GM23338 (cell line): ENCODE measurements around the gene IPO13.

Experiments
- CREB1 ChIP-seq: fragments of 250-450 bp; sonication (Bioruptor Pico); IDR thresholded peaks from 2 replicates; pipeline ENCODE4 v1.5.0; 2020; ENCODE audit warnings: low read depth, mild to moderate bottlenecking, moderate library complexity
- CTCF ChIP-seq, 2 experiments: fragments of 200-600 bp in 1 of 2; sonication (generic) in 1 of 2; conservative IDR thresholded peaks; 2 replicates each; pipeline versions ENCODE4 v1.5.1 to v1.6.1; 2016 to 2017; ENCODE audit warnings: antibody characterized with exemption in 2 of 2, low read depth in 2 of 2, mild to moderate bottlenecking in 2 of 2, moderate library complexity in 1 of 2
- EZH2 ChIP-seq: fragments of 200-600 bp; sonication (generic); IDR thresholded peaks from one replicate; pipeline ENCODE4 v1.8.0; 2017; ENCODE audit warnings: antibody characterized with exemption, mild to moderate bottlenecking, low read depth; ENCODE audit not compliant: unreplicated experiment
- EZH2phosphoT487 ChIP-seq: fragments of 200-600 bp; sonication (generic); IDR thresholded peaks from one replicate; pipeline ENCODE4 v1.8.1; 2018; ENCODE audit warnings: antibody characterized with exemption; ENCODE audit not compliant: unreplicated experiment
- JUNB ChIP-seq: IDR thresholded peaks from one replicate; pipeline ENCODE4 v1.6.1; 2016; ENCODE audit warnings: antibody characterized with exemption; ENCODE audit not compliant: unreplicated experiment
- POLR2AphosphoS5 ChIP-seq: IDR thresholded peaks from 2 replicates; pipeline ENCODE4 v1.6.1; 2016; ENCODE audit warnings: antibody characterized with exemption, low read depth
- STAT1 ChIP-seq: IDR thresholded peaks from one replicate; pipeline ENCODE4 v1.6.1; 2016; ENCODE audit warnings: antibody characterized with exemption; ENCODE audit not compliant: unreplicated experiment
- TF ChIP-seq, protein P1 (sequence below): IDR thresholded peaks from one replicate; pipeline ENCODE4 v1.6.1; 2018; ENCODE audit warnings: antibody characterized with exemption; ENCODE audit not compliant: unreplicated experiment
- TF ChIP-seq, protein P2 (sequence below): IDR thresholded peaks from 2 replicates; pipeline ENCODE4 v1.6.1; 2016; ENCODE audit warnings: antibody characterized with exemption

DNA sequence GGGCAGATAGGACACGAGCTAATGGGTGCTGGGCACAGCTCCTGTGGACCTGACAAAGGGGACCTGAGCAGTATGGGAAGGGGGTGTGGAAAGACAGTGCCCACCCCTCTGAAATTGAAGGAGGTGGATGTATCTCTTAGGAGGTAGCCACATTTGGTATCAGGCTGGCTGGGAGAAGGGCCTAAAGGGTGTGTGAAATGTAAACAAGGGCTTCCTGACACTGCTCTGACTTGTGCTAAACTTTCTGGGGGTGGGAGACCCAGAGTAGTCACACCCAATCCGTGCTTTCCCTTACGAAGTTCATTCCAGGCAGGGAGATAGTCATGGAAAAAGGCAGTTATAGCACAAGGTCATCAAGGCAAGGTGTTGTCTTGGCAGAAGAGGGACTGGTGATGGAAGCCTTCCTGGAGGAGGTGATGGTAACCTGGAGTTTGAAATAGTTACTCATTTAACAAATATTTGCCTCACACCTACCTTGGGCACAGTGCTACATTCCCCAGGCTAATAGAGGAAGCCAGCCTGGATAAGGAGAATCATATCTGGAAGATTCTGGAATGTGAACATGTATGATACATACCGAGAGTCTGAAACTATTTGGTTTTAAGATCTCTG is 39.3 kb downstream of the IPO13 start:
- TF ChIP-seq CTCF (conservative IDR thresholded peaks at IDR 0.05; ENCODE audit: low read depth in 2 of 2) (no peak), CREB1 (CRISPR knock-in tag) (no peak), EZH2phosphoT487 (no peak), POLR2AphosphoS5 (no peak), EZH2 (no peak), JUNB (no peak), STAT1 (no peak)
- TF ChIP-seq, protein P1, sequence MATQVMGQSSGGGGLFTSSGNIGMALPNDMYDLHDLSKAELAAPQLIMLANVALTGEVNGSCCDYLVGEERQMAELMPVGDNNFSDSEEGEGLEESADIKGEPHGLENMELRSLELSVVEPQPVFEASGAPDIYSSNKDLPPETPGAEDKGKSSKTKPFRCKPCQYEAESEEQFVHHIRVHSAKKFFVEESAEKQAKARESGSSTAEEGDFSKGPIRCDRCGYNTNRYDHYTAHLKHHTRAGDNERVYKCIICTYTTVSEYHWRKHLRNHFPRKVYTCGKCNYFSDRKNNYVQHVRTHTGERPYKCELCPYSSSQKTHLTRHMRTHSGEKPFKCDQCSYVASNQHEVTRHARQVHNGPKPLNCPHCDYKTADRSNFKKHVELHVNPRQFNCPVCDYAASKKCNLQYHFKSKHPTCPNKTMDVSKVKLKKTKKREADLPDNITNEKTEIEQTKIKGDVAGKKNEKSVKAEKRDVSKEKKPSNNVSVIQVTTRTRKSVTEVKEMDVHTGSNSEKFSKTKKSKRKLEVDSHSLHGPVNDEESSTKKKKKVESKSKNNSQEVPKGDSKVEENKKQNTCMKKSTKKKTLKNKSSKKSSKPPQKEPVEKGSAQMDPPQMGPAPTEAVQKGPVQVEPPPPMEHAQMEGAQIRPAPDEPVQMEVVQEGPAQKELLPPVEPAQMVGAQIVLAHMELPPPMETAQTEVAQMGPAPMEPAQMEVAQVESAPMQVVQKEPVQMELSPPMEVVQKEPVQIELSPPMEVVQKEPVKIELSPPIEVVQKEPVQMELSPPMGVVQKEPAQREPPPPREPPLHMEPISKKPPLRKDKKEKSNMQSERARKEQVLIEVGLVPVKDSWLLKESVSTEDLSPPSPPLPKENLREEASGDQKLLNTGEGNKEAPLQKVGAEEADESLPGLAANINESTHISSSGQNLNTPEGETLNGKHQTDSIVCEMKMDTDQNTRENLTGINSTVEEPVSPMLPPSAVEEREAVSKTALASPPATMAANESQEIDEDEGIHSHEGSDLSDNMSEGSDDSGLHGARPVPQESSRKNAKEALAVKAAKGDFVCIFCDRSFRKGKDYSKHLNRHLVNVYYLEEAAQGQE, result no peak
- TF ChIP-seq, protein P2, sequence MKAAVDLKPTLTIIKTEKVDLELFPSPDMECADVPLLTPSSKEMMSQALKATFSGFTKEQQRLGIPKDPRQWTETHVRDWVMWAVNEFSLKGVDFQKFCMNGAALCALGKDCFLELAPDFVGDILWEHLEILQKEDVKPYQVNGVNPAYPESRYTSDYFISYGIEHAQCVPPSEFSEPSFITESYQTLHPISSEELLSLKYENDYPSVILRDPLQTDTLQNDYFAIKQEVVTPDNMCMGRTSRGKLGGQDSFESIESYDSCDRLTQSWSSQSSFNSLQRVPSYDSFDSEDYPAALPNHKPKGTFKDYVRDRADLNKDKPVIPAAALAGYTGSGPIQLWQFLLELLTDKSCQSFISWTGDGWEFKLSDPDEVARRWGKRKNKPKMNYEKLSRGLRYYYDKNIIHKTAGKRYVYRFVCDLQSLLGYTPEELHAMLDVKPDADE, result no peak
